GM12891 (cell line): ENCODE data around the gene TEC.
"Not testable (repeated sequence)": the region's sequence is repeated elsewhere in the genome, so short reads cannot be mapped to it uniquely, and the experiment has no call there.

Source experiments
- PAX5 ChIP-seq: IDR thresholded peaks from 2 replicates; pipeline ENCODE4 v1.6.1; 2011; ENCODE audit warnings: low read length, moderate library complexity, mild to moderate bottlenecking; ENCODE audit not compliant: insufficient read depth, severe bottlenecking
- POLR2A ChIP-seq: IDR thresholded peaks from 2 replicates; pipeline ENCODE4 v1.6.1; 2011; ENCODE audit warnings: low read depth, low read length, control low read depth
- POLR2AphosphoS5 ChIP-seq: IDR thresholded peaks from 2 replicates; pipeline ENCODE4 v1.6.1; 2011; ENCODE audit warnings: low read depth, low read length, control low read depth
- POU2F2 ChIP-seq: IDR thresholded peaks from 2 replicates; pipeline ENCODE4 v1.6.1; 2011; ENCODE audit warnings: low read depth, mild to moderate bottlenecking, control low read depth, low read length, moderate library complexity
- SPI1 ChIP-seq: IDR thresholded peaks from 2 replicates; pipeline ENCODE4 v1.6.1; 2011; ENCODE audit warnings: low read depth, low read length, control low read depth

DNA sequence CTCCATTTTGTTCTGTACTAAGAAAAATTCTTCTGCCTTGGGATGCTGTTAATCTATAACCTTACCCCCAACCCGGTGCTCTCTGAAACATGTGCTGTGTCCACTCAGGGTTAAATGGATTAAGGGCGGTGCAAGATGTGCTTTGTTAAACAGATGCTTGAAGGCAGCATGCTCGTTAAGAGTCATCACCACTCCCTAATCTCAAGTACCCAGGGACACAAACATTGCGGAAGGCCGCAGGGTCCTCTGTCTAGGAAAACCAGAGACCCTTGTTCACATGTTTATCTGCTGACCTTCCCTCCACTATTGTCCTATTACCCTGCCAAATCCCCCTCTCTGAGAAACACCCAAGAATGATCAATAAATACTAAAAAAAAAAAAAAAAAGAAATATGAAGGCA, 82.6 kb downstream of the TEC start:
- TF ChIP-seq POLR2A, POLR2AphosphoS5, PAX5, SPI1, POU2F2: not testable (repeated sequence)
